NCI-H226 (cell line): ENCODE data around the gene SLC2A13.
"Not testable (repeated sequence)": the region's sequence is repeated elsewhere in the genome, so short reads cannot be mapped to it uniquely, and the experiment has no call there.

Source experiments
- DNase-seq: peaks from one replicate; pipeline ENCODE4 v3.0.0-alpha.2; 2015

SLC2A13 gene

GRCh38 chr12:39922598-39922997 is 183.3 kb downstream of the SLC2A13 start:
- DNase-seq, result peak; percentile 36

DNA sequence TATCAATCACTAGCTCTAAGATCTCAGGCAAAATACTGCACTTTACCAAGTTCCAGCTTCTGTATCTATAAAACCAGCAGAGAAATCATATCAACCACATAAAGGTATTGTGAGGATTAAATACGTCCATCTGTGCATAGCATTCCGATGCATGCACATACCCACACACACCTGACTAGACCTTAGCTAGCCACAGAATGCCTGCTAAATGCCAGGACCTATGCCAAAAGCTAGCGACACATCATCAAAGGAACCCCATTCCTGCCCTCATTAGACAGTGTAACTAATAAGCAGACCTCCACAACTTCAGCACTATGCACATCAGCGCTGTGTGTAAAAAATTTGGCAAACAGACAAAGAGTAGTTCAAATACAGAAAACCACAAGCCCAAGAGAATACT is 185.2 kb downstream of the SLC2A13 start:
- DNase-seq, result no peak

- no peak for DNase-seq
Measured at GRCh38 chr12:39920222-39920621, 185.7 kb downstream of the SLC2A13 start.

GRCh38 chr12:39919790-39920189 is 186.1 kb downstream of the SLC2A13 start:
- DNase-seq, result no peak

DNA sequence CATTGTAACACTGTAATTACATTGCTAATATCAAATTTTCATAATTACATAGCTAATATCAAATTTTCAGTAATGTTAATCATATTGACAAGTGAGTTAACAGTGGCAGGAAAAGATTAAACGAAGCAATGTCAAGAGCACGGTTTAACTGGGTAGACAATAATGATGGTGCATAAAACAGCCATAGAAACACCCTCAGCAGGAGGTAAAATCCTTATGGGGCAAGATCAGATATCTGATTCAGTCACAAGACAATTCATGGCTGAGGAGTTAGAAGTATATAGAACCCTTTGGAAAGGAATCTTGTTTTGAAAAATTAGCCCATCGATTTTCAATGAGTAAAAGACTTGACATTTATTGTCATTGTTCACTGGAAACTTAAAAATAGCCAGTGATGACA is 190.6 kb downstream of the SLC2A13 start:
- no peak for DNase-seq

- no peak for DNase-seq
Measured at GRCh38 chr12:39912211-39912980, 193.5 kb downstream of the SLC2A13 start.

DNA sequence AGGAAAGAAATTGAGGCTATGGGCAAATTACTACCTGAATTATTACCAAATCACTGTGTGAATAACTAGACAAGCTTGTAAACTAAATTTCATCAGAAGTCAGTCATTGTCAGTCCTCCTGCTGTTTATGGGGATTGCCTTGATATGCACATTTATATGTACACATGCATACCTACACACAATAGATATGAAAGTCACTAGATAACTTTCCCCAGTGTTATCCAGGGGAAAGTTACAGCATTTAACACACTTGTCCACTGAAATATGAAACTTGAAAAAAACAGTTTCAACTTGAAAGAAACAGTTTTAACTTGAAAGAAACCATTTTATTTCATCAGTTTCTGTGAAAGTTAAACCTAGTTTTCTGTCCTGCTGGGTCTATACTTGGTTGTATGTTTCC is 199.6 kb downstream of the SLC2A13 start:
- DNase-seq, result no peak

DNA sequence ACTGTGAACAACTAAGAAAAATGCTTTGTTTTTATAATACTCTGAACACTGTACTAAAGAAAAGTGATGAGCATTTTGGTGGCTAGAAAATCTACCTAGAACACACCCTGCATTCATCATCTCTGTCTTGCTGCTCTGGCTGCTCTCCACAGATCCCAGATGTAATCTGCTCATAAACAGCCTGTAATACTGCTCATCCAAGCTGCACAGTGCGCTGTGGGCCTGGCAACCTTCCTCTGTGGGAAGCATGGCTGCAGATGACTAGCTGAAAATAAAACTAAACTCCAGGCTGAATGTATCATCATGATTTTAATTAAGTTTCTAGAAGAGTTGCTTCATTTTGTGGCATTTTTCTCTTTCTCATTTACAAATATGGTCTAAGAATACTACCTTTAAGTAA is 200.7 kb downstream of the SLC2A13 start:
- no peak for DNase-seq

DNA sequence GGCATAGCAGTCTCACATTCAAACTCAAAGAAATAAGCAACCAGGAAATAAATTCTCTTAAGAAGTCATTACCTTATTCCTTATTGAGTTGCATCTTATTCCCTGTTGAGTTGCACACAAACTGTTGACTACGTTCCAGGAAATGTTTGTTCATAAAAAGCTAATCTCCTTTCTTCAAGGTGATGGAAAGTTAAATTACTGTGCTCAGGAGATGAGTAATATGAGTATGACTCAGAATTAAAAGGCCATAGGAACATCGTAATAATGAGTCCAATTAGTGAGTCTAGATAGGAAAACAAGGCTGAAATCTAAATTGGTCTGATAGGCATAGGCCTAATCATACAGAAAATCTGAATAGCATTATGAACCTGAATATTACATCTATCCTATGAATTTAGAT is 203.1 kb downstream of the SLC2A13 start:
- no peak for DNase-seq

DNA sequence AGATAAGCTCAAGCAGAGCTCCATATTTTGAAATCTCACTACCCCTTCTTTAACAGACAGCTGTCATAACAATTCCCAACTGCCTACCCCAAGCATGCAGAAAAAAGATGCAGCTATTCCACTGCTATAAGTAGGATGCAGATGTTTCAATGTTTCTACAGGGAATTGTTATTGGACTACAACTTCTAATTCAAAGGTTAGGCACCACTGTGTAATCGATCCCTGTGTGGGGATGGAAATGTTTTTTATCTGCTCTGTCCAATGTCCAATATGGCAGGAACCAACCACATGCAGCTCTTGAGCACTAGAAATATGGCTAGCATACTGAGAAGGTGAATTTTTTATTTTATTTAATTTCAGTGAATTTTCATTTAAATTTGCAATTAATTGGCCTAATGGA is 208.6 kb downstream of the SLC2A13 start:
- DNase-seq, result no peak

GRCh38 chr12:39893388-39893787 is 212.5 kb downstream of the SLC2A13 start:
- DNase-seq, result not testable (repeated sequence)

- no peak for DNase-seq
Measured at GRCh38 chr12:39892146-39892545, 213.7 kb downstream of the SLC2A13 start.

GRCh38 chr12:39887856-39888255 is 218.0 kb downstream of the SLC2A13 start:
- no peak for DNase-seq

DNA sequence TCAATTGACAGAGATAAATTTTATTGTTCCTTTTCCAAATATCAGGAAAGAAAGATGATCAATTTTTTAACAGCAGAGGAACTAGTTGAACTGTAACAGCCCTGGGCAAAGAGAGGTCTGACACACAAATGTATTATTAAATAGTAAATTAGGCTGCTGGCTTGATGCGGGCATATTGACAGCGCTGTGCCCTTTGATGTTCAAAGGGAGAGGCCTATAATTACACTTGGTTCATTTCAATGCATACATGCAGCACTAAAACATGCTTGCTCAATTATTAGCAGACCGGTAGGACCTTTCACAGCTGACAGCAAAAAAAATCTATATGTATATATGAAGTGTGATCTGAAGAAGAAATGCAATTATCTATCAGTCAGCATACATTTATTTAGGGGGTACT is 219.8 kb downstream of the SLC2A13 start:
- DNase-seq, result no peak

- DNase-seq, result no peak
Measured at GRCh38 chr12:39884616-39885125, 221.2 kb downstream of the SLC2A13 start.

- no peak for DNase-seq
Measured at GRCh38 chr12:39883411-39883810, 222.5 kb downstream of the SLC2A13 start.

GRCh38 chr12:39878753-39879152 is 227.1 kb downstream of the SLC2A13 start:
- no peak for DNase-seq

GRCh38 chr12:39875721-39876120 is 230.2 kb downstream of the SLC2A13 start:
- no peak for DNase-seq

DNA sequence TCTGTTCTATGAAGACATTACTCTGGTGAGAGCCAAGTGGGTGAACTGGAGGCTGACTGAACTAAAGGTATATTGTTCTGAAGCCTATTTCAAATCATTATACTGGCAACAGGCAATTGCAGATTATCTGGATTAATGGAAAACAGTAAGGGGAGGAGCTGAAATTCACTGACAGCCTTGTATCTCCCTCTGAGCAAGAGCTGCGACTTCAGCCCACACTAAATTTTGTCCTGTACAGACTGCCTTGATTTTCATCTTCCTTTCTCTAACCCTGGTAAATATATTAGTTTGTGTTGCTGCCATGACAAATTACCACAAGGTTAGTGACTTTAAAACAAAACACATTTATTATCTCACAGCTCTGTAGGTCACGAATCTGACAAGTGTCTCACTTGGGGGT is 231.1 kb downstream of the SLC2A13 start:
- no peak for DNase-seq

- no peak for DNase-seq
Measured at GRCh38 chr12:39873065-39873464, 232.8 kb downstream of the SLC2A13 start.

- DNase-seq, result no peak
Measured at GRCh38 chr12:39872425-39872824, 233.5 kb downstream of the SLC2A13 start.

- no peak for DNase-seq
Measured at GRCh38 chr12:39868328-39868725, 237.6 kb downstream of the SLC2A13 start.

GRCh38 chr12:39867631-39868327 is 238.1 kb downstream of the SLC2A13 start:
- DNase-seq, result no peak

- no peak for DNase-seq
Measured at GRCh38 chr12:39866135-39866534, 239.7 kb downstream of the SLC2A13 start.
